Chondrocyte (in vitro differentiated cells): ENCODE results near the gene PRSS21. TPM values are rescaled to one million over a fixed set of nuclear protein-coding genes. Genes with fewer than 3 reads are reported as not detected.

ENCODE experiments used
- DNase-seq: peaks from one replicate; pipeline ENCODE4 v3.0.0; 2021; ENCODE audit warnings: mixed read lengths, low spot score
- H3K27ac Mint-ChIP-seq: one replicate; pipeline ENCODE4 v1.8.0; 2021; ENCODE audit warnings: mild to moderate bottlenecking, moderate library complexity, mixed read lengths; ENCODE audit not compliant: unreplicated experiment
- H3K27me3 Mint-ChIP-seq: 2 replicates; pipeline ENCODE4 v1.8.0; 2021; ENCODE audit warnings: low read depth, mixed read lengths
- H3K36me3 Mint-ChIP-seq: 2 replicates; pipeline ENCODE4 v1.8.0; 2021; ENCODE audit warnings: low read depth, mixed read lengths
- H3K4me1 Mint-ChIP-seq: 2 replicates; pipeline ENCODE4 v1.8.0; 2021; ENCODE audit warnings: low read depth, mild to moderate bottlenecking, mixed read lengths
- H3K4me3 Mint-ChIP-seq: one replicate; pipeline ENCODE4 v1.8.0; 2021; ENCODE audit warnings: mild to moderate bottlenecking, moderate library complexity, mixed read lengths; ENCODE audit not compliant: unreplicated experiment
- H3K9me3 Mint-ChIP-seq: 2 replicates; pipeline ENCODE4 v1.8.0; 2021; ENCODE audit warnings: low read depth, mixed read lengths
- CTCF ChIP-seq: fragments of 200-600 bp; sonication (generic); IDR thresholded peaks from 2 replicates; pipeline ENCODE4 v1.5.0; 2021; ENCODE audit warnings: antibody characterized with exemption, mild to moderate bottlenecking, moderate library complexity
- total RNA-seq: library from RNA; stranded (reverse); gene quantifications from 3 replicates; pipeline ENCODE4 v1.2.1, GENCODE V29; 2021

Gene PRSS21
- total RNA-seq, 1 donor from 2014 or later = not detected

GRCh38 chr16:2856686-2857450 lies 39.8 kb downstream of the PRSS21 start:
- Mint-ChIP-seq H3K27ac (no peak overlapping the region), H3K4me1 (peaks cover 5% of the 10 kb centered on the region), H3K4me3 (no peak overlapping the region)

GRCh38 chr16:2857451-2858244 lies 40.6 kb downstream of the PRSS21 start, which contains the start of gene PRSS22:
Gene PRSS22 (minus strand): TSS chr16:2858170. CDS start chr16:2858104, 66 bp downstream.
- H3K27ac Mint-ChIP-seq = no peak within 1 kb of the TSS
- peaks cover 5% of the 10 kb centered on the region for H3K36me3 Mint-ChIP-seq
- H3K9me3 Mint-ChIP-seq = peaks cover 13% of the 10 kb centered on the region
- peak within 1 kb of the TSS; percentile 53 for H3K4me3 Mint-ChIP-seq
- no peak for DNase-seq
- H3K27me3 Mint-ChIP-seq = peaks cover 11% of the 10 kb centered on the region
- TF ChIP-seq CTCF = no peak
- peaks cover 5% of the 10 kb centered on the region for H3K4me1 Mint-ChIP-seq

More at GRCh38 chr16:2856686-2857450, 39.8 kb downstream of the PRSS21 start:
- TF ChIP-seq CTCF = no peak
- peaks cover 13% of the 10 kb centered on the region for H3K9me3 Mint-ChIP-seq
- H3K36me3 Mint-ChIP-seq = peaks cover 5% of the 10 kb centered on the region
- peaks cover 11% of the 10 kb centered on the region for H3K27me3 Mint-ChIP-seq
- no peak for DNase-seq

- Mint-ChIP-seq H3K4me3 (no peak overlapping the region), H3K36me3 (peaks cover 5% of the 10 kb centered on the region), H3K9me3 (peaks cover 13% of the 10 kb centered on the region), H3K27me3 (peaks cover 11% of the 10 kb centered on the region), H3K27ac (no peak overlapping the region), H3K4me1 (peaks cover 5% of the 10 kb centered on the region)
- no peak for DNase-seq
- no peak for TF ChIP-seq CTCF
Observed at GRCh38 chr16:2858245-2859025, 41.4 kb downstream of the PRSS21 start.

- H3K4me1 Mint-ChIP-seq = peaks cover 5% of the 10 kb centered on the region
- H3K9me3 Mint-ChIP-seq = peaks cover 4% of the 10 kb centered on the region
- H3K27ac Mint-ChIP-seq = no peak overlapping the region
- no peak for DNase-seq
- peaks cover 2% of the 10 kb centered on the region for H3K36me3 Mint-ChIP-seq
- H3K27me3 Mint-ChIP-seq = peaks cover 15% of the 10 kb centered on the region
- TF ChIP-seq CTCF = no peak
- no peak overlapping the region for H3K4me3 Mint-ChIP-seq
Observed at GRCh38 chr16:2859686-2860265, 42.7 kb downstream of the PRSS21 start.
